Activated effector memory CD4-positive, alpha-beta T cell treated with anti-CD3 and anti-CD28 coated beads, Interleukin-2, amount 50 U/mL, for 16 hours (primary cell): Measurements from ENCODE around the gene ALDH3B2.

ENCODE experiments used
- DNase-seq: peaks from one replicate; pipeline ENCODE4 v3.0.0-alpha.2; 2020

Gene ALDH3B2

GRCh38 chr11:67642173-67643120 lies 32.0 kb downstream of the ALDH3B2 start:
- DNase-seq = peak; percentile 51

DNA sequence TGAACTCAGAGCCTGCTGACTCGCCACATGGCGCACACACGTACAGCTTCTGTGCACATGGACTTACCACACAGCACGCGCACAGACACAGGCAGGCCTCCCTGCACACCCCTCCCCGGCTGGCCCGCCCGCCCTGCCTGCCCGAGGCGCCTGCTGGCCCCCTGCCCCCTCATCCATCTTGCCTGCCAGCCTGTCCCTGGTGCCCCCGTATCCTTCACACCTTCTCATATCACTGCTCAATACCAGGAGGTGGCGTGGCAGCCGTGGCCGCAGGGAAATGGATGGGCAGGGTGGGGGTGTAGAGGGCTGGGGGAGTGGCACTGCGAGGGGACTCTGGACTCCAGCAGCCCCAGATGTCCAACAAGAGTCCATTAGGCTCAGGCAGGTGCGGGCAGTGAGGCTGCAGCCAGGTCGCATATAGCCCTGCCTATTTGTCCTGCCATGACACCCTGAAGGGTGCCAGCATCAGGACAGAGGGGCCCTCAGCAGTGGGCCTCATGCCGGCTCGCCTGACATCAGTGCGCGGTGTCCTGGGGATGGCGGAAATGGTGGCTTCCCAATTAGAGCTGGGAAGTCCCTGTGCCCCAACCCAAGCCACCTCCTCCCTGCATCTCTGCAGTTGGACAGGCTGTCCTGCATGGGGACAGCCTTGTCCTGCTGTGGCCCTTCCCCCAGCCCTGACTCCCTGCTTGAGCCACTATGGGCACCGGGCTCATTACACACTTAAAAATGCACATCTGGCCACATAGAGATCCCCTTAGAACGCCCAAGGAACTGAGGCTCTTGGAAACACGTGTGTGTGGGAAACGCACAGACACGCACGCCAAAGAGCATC lies 32.9 kb downstream of the ALDH3B2 start:
- peak; percentile 54 for DNase-seq

GRCh38 chr11:67640758-67641337 lies 33.6 kb downstream of the ALDH3B2 start:
- DNase-seq = peak; percentile 27

DNA sequence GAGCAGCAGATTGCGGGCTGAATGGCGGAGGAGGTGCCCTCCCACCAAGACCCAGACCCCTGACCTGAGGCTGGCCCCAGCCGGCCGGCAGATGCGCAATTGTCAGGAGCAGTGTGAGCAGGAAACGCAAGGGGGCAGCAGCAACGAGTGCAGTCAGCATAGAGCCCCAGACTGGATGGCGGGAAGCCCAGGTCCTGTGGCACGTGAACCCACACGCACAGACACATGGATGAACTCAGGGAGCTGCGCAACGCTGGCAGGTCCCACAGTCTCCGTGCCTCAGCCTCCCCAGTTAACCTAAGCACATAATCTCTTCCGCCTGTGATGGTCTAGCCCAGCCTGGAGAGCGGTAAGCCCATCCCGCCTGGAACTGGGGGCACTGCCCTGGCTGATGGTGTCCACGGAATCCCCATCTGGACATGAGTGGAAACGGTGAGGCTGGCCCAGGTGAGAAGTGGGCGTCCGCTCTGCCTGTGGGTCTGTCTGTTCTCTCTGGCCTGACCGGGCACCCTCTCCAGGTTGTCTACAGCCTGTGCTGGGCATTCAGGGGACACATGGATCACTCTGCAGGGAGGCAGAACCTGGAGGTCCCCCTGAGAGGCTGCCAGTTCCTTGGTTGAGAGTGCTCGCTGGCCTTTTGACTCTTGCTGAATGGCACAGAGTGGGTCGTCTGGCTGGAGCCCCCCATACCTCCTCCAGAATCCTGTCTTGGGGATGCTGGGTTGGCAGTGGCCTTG lies 34.2 kb downstream of the ALDH3B2 start:
- peak; percentile 85 for DNase-seq

DNA sequence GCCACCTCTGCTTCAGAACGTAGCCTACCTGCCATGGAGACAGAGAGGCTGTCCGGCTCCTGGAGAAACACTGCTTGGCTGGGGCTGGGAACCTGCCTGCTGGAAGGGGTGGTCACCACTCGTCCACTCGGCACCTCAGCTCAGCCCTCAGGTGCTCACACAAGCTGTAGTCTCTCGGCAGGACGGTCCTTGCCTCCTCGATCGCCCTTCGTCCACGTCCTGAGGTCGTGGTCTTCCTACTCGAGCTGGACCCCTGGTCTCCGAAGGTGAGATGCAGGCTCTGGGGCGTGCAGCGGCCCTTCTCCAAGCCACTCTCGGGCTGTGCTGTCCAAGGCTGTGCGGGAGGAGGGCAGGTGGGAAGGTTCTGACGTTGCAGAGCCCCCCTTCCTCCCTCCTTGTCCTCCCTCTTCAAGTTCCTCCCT lies 35.0 kb downstream of the ALDH3B2 start, which contains the start of gene TBX10:
Gene TBX10, minus strand, starts transcription at position 326 of the 422 bp plus-strand sequence. Its CDS starts 291 bp downstream, at position 35.
- DNase-seq = peak; percentile 60

- DNase-seq = peak; percentile 45
Observed at GRCh38 chr11:67638535-67639437, 35.6 kb downstream of the ALDH3B2 start.

- peak; percentile 4 for DNase-seq
Observed at GRCh38 chr11:67637441-67637840, 37.0 kb downstream of the ALDH3B2 start.

DNA sequence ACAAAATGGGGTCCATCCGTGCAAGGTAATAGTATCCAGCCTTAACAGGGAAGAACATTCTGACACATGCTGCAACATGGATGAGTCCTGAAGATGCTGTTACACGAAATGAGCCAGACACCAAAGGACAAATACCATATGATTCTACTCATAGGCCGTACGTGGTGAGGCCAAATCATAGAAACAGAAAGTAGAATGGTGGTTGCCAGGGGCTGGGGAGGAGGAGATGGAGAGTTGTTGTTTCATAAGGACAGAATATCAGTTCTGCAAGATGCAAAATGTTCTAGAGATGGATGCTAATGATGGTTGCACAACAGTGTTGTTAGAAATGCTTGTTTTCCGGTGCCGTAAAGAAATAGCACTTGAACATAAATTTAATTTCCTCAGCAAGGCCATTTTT lies 37.5 kb downstream of the ALDH3B2 start:
- DNase-seq = no peak

- peak; percentile 38 for DNase-seq
Observed at GRCh38 chr11:67635231-67635521, 39.2 kb downstream of the ALDH3B2 start.

DNA sequence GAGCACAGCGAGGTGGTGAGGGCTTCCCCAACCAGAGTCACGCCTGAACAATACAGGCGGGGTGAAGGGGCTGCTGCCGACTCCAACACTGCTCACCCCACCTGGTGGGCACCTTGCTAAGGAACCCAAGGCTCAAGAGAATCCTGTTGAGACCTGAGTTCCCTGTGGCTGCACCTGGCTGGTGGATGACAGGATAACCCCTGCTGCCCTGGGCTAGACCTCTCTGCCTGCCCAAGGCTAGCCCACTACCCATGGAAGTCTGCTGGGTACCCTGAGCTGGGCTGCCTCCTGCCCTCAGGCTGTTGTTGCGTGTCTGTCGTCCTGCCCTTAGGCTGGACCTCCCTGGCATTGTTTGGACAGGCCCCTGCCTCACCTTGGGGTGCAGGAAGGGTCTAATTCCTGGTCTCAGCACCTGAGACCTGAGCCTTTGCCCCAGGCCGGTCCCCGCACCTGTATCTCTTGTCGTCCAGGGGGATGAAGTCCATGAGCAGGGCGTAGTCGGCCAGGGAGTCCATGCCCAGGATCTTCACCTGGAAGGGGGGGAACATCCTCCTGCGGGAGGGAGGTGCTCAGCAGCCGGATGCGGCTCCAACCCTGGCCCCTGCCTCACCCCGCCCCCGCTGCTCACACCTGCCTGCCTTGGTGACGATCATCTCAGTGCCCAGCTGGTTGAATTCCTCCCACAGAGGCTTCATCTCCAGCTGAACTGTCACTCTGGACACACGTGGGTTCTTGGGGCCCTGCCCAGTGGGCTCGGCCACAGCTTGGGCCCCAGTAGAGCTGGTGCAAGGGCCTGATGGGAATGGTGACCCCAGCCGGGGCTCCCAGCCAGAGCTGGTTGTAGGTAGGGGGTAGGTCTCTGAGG lies 39.8 kb downstream of the ALDH3B2 start:
- peak; percentile 47 for DNase-seq

GRCh38 chr11:67633758-67634365 lies 40.6 kb downstream of the ALDH3B2 start:
- DNase-seq = peak; percentile 60

DNA sequence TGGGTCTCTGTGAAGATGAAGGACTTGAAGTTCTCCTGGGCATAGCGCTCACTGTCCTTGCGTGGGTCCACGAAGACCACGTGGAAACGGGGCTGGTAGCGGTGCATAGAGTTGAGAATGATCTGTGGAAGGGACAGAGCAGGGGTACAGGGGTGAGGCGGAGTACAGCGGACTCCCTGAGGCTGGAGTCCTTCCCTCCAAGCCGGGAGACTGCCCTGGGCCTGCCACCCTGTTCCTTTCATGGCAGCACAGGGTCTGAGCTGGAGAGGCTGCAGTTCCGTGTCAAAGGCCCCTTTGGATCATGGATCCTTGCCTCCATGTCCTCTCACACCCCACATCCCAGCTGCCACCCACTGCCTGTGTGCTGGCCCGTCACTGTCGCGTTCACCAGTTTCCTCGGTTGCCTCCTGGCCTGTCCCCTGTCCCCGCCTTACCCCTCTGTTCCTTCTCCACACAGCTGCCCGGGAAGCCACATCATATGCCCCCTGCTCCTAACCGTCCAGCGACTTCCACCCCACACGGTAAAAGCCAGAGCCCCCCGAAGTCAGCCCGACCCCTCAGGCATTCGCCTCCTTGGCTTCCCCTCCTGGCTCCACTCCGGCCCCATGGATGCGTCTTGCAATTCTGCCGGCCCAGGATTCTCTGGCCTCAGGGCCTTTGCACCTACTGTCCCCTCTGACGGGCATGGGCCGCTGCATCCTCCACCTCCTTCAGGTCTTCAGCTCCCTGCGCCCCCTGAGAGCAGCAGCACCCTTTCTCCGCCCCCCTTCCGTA lies 41.3 kb downstream of the ALDH3B2 start:
- DNase-seq = peak; percentile 60

DNA sequence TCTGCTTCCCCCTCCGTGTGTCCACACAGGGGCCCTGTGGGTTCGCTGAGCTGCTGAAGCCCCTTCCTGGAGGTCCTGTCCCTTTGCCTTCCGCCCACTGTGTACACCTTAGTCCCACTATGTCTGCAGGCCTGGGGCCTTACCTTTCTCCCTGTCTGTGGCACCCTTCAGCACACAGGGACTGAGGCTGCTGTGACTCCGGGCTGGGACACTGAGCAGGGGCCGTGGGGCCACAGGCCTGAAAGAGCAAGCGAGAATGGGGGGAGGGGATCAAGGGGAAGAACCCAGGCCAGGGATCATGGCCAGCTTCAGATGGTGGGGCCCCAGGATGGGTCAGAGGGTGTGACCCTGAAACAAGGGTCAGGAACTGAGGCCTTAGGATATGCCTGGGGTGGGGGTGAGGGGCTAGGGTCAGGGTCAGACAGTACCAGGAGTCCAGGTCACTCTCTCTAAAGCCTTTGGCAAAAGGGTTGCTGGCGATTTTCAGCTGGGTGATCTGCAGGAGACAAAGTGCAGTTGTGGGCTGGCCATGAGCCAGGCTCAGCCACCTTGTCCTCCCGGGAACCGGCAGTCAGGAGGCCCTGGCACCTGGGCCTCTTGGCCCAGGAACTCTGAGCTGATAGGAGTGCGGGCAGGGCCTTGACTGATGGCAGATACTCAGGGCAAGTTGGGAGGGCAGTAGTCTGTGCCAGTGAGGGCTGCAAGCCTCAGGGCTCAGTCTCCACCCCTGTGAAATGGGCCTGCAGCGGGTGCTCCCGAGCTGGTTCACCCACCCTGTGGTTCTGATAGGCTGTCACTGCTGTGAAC lies 42.0 kb downstream of the ALDH3B2 start:
- DNase-seq = no peak

GRCh38 chr11:67631853-67632174 lies 42.6 kb downstream of the ALDH3B2 start:
- no peak for DNase-seq

GRCh38 chr11:67631411-67631810 lies 43.0 kb downstream of the ALDH3B2 start:
- DNase-seq = no peak

- no peak for DNase-seq
Observed at GRCh38 chr11:67630943-67631331, 43.5 kb downstream of the ALDH3B2 start.

GRCh38 chr11:67630228-67630942 lies 44.0 kb downstream of the ALDH3B2 start:
- DNase-seq = peak; percentile 98
